K562 (cell line): ENCODE results near the gene TNIP2. TPM values are rescaled to one million over a fixed set of nuclear protein-coding genes. Genes with fewer than 3 reads are reported as not detected.

Experiments used
- ATAC-seq: fragments of 200-7000 bp; cut with Tn5 transposase; 3 replicates; pipeline ENCODE4 v1.9.1; 2020; ENCODE audit warnings: moderate library complexity
- BruUV-seq: library from RNA; stranded (reverse); fragments of 400-500 nt; replicated peaks from 2 replicates; lab custom pipeline; 2021; lab: Mats Ljungman, UMichigan
- CTCF ChIA-PET: fragments of 300-600 bp; formaldehyde crosslinking; extraction: SDS; loops from one replicate; lab custom pipeline; 2021; ENCODE audit warnings: low intra/inter-chr PET ratio; lab: Yijun Ruan, JAX
- POLR2A ChIA-PET: fragments of 300-600, 350-650 bp; sonication (Branson Sonifier 250); formaldehyde crosslinking; extraction: SDS; loops from one replicate; lab custom pipeline; 2021; ENCODE audit warnings: antibody characterized with exemption, inconsistent platforms; lab: Yijun Ruan, JAX
- DNase-seq, 4 experiments: peaks; one replicate each; pipeline versions ENCODE4 v3.0.0 to v3.0.0-alpha.2; 2011 to 2018; ENCODE audit warnings: low spot score in 3 of 4, mixed read lengths in 3 of 4; ENCODE audit errors: extremely low read depth in 1 of 4
- FAIRE-seq: peaks from 2 replicates; lab custom pipeline; 2011; peaks lifted over from hg19 to GRCh38; lab: Jason Lieb, UNC
- H2AFZ ChIP-seq: 2 replicates; pipeline ENCODE4 v1.6.0; 2011; ENCODE audit warnings: low read depth, low read length, control low read depth, inconsistent platforms
- H3K27ac ChIP-seq: fragments of 200-600 bp; 3 replicates; pipeline ENCODE4 v1.8.0; 2011; ENCODE audit warnings: low read depth, mild to moderate bottlenecking, control low read depth, inconsistent platforms, low read length, moderate library complexity, mixed read lengths; ENCODE audit errors: extremely low read depth
- H3K27me3 ChIP-seq, 2 experiments: fragments of 300-600 bp in 1 of 2; 2 replicates in 1 of 2; 3 replicates in 1 of 2; pipeline versions ENCODE4 v1.6.0 to v1.8.0; 2011; ENCODE audit warnings: inconsistent platforms in 2 of 2, low read length in 2 of 2, mild to moderate bottlenecking in 1 of 2, mixed read lengths in 1 of 2, moderate library complexity in 1 of 2; ENCODE audit not compliant: control insufficient read depth in 2 of 2, insufficient read depth in 2 of 2
- H3K36me3 ChIP-seq: fragments of 300-600 bp; 3 replicates; pipeline ENCODE4 v1.8.0; 2011; ENCODE audit warnings: mild to moderate bottlenecking, low read length, inconsistent platforms; ENCODE audit not compliant: control insufficient read depth, insufficient read depth
- H3K4me1 ChIP-seq, 2 experiments: fragments of 200-600 bp in 1 of 2; replicated peaks in 1 of 2; 2 replicates in 1 of 2; 3 replicates in 1 of 2; pipeline versions ENCODE4 v1.5.1 to v1.8.0; 2011; ENCODE audit warnings: inconsistent platforms in 2 of 2, low read length in 2 of 2, mild to moderate bottlenecking in 1 of 2, mixed read lengths in 1 of 2, moderate library complexity in 1 of 2; ENCODE audit not compliant: control insufficient read depth in 2 of 2, insufficient read depth in 2 of 2
- H3K4me2 ChIP-seq: 2 replicates; pipeline ENCODE4 v1.6.1; 2011; ENCODE audit warnings: low read length, control low read depth, inconsistent platforms, mixed read lengths; ENCODE audit not compliant: insufficient read depth
- H3K4me3 ChIP-seq: fragments of 200-600 bp; sonication (generic), shearing (Covaris generic); 2 replicates; pipeline ENCODE4 v1.5.1; 2016; ENCODE audit warnings: control low read depth, inconsistent platforms
- H3K79me2 ChIP-seq: fragments of 200-600 bp; 3 replicates; pipeline ENCODE4 v1.8.0; 2011; ENCODE audit warnings: low read length, inconsistent platforms; ENCODE audit not compliant: control insufficient read depth, insufficient read depth
- H3K9ac ChIP-seq, 2 experiments: 2 replicates each; pipeline versions ENCODE4 v1.6.0 to v1.6.1; 2011; ENCODE audit warnings: low read depth in 2 of 2, low read length in 2 of 2, control low read depth in 1 of 2, inconsistent platforms in 1 of 2, mild to moderate bottlenecking in 1 of 2, mixed read lengths in 1 of 2; ENCODE audit not compliant: insufficient read depth in 1 of 2
- H3K9me1 ChIP-seq: one replicate; pipeline ENCODE4 v1.6.0; 2011; ENCODE audit warnings: inconsistent platforms, mild to moderate bottlenecking, low read length, moderate library complexity; ENCODE audit not compliant: control insufficient read depth, insufficient read depth
- H3K9me3 ChIP-seq: replicated peaks from 2 replicates; pipeline ENCODE4 v1.5.1; 2011; ENCODE audit warnings: low read depth, low read length, inconsistent platforms; ENCODE audit not compliant: control insufficient read depth, insufficient read depth
- H4K20me1 ChIP-seq: replicated peaks from 2 replicates; pipeline ENCODE4 v1.6.1; 2011; ENCODE audit warnings: low read length, inconsistent platforms, mixed read lengths; ENCODE audit not compliant: control insufficient read depth, insufficient read depth
- CEBPB ChIP-seq: fragments of 450-650 bp; IDR thresholded peaks from 2 replicates; pipeline ENCODE4 v1.6.1; 2016; ENCODE audit warnings: missing genetic modification characterization, missing compliant biosample characterization
- ETV5 ChIP-seq: sonication (generic); formaldehyde crosslinking; IDR thresholded peaks from 2 replicates; pipeline ENCODE4 v1.4.0; 2020; ENCODE audit warnings: low read depth, mild to moderate bottlenecking, missing genetic modification reagents
- LARP7 ChIP-seq: fragments of 450-650 bp; IDR thresholded peaks from 2 replicates; pipeline ENCODE4 v1.6.1; 2016
- POLR2G ChIP-seq: fragments of 200-400 bp; formaldehyde crosslinking; IDR thresholded peaks from 2 replicates; pipeline ENCODE4 v1.6.1; 2017; ENCODE audit warnings: low read depth, mild to moderate bottlenecking, antibody characterized with exemption, low read length, moderate library complexity
- RBM22 ChIP-seq: fragments of 200-400 bp; formaldehyde crosslinking; IDR thresholded peaks from 2 replicates; pipeline ENCODE4 v1.6.1; 2018; ENCODE audit warnings: low read length, low read depth; ENCODE audit not compliant: poor library complexity, severe bottlenecking
- SMARCE1 ChIP-seq: fragments of 450-650 bp; IDR thresholded peaks from 2 replicates; pipeline ENCODE4 v1.7.1; 2016; ENCODE audit warnings: mild to moderate bottlenecking
- ZNF785 ChIP-seq: fragments of 250-450 bp; sonication (Bioruptor Pico); IDR thresholded peaks from 2 replicates; pipeline ENCODE4 v1.4.0; 2020; ENCODE audit warnings: mild to moderate bottlenecking
- WGBS: fragments of 100-300 bp; shearing (Covaris generic); methylation state at CpG from one replicate; pipeline ENCODE4 v1.1.6; 2016; ENCODE audit warnings: low coverage, mixed read lengths; ENCODE audit not compliant: insufficient coverage; ENCODE audit errors: missing lambda C conversion rate; 5-methylcytosine and 5-hydroxymethylcytosine counted together
- in situ Hi-C: fragments of 300-500 bp; cut with MboI; formaldehyde crosslinking; loops from 4 replicates; pipeline ENCODE4 v1.15.0; 2018; ENCODE audit warnings: inconsistent platforms, mixed read lengths
- intact Hi-C: fragments of 100-400 bp; cut with micrococcal nuclease; formaldehyde crosslinking; loops from 2 replicates; pipeline ENCODE4 v1.14.2; 2022
- polyA plus RNA-seq, 8 experiments: library from polyadenylated mRNA; depleted of rRNA in 4 of 8; stranded (reverse) in 5 of 8; unstranded in 3 of 8; fragments of >200 nt; fragmentation: Nextera tagmentation in 2 of 8; fragmentation: Illumina TruSeq in 1 of 8; extraction: Ambion mirVana in 2 of 8; extraction: Trizol in 1 of 8; gene quantifications; 2 replicates each; pipeline versions ENCODE4 v1.2.1 to v1.2.3, GENCODE V29; 2011 to 2014; ENCODE audit warnings: inconsistent platforms in 1 of 8, missing spikeins in 1 of 8
- total RNA-seq, 7 experiments: library from RNA; depleted of rRNA in 6 of 7; stranded (reverse); fragments of >200 nt in 6 of 7; fragmentation: Illumina TruSeq in 2 of 7; extraction: Trizol in 2 of 7; gene quantifications; 2 replicates each; pipeline versions ENCODE4 v1.2.1 to v1.2.3, GENCODE V29; 2011 to 2021; ENCODE audit warnings: low replicate concordance in 1 of 7
- TF ChIP-seq, protein P1 (sequence below): sonication (generic); formaldehyde crosslinking; IDR thresholded peaks from 2 replicates; pipeline ENCODE4 v1.8.0; 2022; ENCODE audit warnings: mild to moderate bottlenecking, missing genetic modification reagents
- TF ChIP-seq, protein P2 (sequence below): fragments of 250-450 bp; sonication (Bioruptor Pico); IDR thresholded peaks from 2 replicates; pipeline ENCODE4 v1.5.0; 2020; ENCODE audit warnings: mild to moderate bottlenecking, borderline replicate concordance
- TF ChIP-seq, protein P3 (sequence below): sonication (generic); formaldehyde crosslinking; IDR thresholded peaks from 2 replicates; pipeline ENCODE4 v1.8.0; 2022; ENCODE audit warnings: missing genetic modification reagents, mild to moderate bottlenecking, borderline replicate concordance
- TF ChIP-seq, protein P4 (sequence below): sonication (generic); formaldehyde crosslinking; IDR thresholded peaks from 2 replicates; pipeline ENCODE4 v1.8.1; 2023; ENCODE audit warnings: mild to moderate bottlenecking, missing genetic modification reagents

TNIP2 gene
- total and polyA plus RNA-seq, 9 of the 15 experiments (the other 6 are each of a cell fraction or from before 2014, with no cell fraction given), result 0.61 to 42.6 (median 19.5) TPM

DNA sequence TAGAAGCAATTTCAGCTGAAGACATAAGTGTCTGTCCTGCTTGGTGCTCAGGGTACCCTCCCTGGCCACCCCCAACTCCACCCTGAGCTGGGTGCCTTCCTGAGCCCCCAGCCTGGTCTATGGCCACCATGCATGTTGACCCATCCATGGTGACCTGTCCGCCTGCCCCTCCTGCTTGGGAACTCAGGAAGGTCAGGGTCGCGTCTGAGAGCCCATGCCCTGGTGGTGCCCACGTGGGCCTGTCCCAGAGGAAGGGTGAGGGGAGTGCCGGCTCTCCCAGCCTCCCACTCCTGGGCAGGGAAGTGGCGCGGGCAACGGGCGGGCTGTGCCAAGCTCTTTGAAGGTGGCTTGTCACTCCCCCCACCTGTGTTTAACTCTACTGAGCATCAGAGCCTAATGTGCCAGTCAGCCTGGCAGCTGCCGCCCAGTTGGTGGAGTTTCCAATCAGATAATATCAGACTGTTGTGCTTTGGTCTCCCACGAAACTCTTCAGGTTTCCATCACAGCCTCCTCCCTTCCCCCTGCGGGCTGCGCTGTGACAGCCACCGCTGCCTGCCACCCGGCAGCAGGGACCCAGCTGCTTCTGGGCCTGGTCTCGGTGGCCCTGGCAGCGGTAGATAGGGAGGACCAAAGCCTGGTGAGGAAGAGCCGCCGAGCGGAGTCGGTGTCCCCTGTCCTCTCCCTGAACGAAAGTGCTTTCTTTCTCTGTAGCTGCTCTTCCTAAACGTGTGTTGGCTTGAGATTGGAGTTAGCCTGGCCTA lies 41.6 kb upstream of the TNIP2 start:
- no peak for DNase-seq
- H3K4me3 ChIP-seq, result no peak overlapping the region
- no peaks in the 10 kb centered on the region for H4K20me1 ChIP-seq
- TF ChIP-seq, protein P1, sequence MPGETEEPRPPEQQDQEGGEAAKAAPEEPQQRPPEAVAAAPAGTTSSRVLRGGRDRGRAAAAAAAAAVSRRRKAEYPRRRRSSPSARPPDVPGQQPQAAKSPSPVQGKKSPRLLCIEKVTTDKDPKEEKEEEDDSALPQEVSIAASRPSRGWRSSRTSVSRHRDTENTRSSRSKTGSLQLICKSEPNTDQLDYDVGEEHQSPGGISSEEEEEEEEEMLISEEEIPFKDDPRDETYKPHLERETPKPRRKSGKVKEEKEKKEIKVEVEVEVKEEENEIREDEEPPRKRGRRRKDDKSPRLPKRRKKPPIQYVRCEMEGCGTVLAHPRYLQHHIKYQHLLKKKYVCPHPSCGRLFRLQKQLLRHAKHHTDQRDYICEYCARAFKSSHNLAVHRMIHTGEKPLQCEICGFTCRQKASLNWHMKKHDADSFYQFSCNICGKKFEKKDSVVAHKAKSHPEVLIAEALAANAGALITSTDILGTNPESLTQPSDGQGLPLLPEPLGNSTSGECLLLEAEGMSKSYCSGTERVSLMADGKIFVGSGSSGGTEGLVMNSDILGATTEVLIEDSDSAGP (CRISPR knock-in tag), result no peak
- no peak for TF ChIP-seq SMARCE1
- TF ChIP-seq LARP7, result no peak
- no peak for TF ChIP-seq ZNF785 (CRISPR knock-in tag)
- TF ChIP-seq, protein P2, sequence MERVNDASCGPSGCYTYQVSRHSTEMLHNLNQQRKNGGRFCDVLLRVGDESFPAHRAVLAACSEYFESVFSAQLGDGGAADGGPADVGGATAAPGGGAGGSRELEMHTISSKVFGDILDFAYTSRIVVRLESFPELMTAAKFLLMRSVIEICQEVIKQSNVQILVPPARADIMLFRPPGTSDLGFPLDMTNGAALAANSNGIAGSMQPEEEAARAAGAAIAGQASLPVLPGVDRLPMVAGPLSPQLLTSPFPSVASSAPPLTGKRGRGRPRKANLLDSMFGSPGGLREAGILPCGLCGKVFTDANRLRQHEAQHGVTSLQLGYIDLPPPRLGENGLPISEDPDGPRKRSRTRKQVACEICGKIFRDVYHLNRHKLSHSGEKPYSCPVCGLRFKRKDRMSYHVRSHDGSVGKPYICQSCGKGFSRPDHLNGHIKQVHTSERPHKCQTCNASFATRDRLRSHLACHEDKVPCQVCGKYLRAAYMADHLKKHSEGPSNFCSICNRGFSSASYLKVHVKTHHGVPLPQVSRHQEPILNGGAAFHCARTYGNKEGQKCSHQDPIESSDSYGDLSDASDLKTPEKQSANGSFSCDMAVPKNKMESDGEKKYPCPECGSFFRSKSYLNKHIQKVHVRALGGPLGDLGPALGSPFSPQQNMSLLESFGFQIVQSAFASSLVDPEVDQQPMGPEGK, result no peak
- TF ChIP-seq POLR2G, result 0 out of 2 replicates have a peak, but pooled peaks have one; percentile 2
- TF ChIP-seq CEBPB (tag), result no peak
- TF ChIP-seq RBM22, result peak; percentile 4
- no peak for TF ChIP-seq ETV5 (CRISPR knock-in tag)
- TF ChIP-seq, protein P3, sequence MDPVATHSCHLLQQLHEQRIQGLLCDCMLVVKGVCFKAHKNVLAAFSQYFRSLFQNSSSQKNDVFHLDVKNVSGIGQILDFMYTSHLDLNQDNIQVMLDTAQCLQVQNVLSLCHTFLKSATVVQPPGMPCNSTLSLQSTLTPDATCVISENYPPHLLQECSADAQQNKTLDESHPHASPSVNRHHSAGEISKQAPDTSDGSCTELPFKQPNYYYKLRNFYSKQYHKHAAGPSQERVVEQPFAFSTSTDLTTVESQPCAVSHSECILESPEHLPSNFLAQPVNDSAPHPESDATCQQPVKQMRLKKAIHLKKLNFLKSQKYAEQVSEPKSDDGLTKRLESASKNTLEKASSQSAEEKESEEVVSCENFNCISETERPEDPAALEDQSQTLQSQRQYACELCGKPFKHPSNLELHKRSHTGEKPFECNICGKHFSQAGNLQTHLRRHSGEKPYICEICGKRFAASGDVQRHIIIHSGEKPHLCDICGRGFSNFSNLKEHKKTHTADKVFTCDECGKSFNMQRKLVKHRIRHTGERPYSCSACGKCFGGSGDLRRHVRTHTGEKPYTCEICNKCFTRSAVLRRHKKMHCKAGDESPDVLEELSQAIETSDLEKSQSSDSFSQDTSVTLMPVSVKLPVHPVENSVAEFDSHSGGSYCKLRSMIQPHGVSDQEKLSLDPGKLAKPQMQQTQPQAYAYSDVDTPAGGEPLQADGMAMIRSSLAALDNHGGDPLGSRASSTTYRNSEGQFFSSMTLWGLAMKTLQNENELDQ (CRISPR knock-in tag), result no peak
- TF ChIP-seq, protein P4, sequence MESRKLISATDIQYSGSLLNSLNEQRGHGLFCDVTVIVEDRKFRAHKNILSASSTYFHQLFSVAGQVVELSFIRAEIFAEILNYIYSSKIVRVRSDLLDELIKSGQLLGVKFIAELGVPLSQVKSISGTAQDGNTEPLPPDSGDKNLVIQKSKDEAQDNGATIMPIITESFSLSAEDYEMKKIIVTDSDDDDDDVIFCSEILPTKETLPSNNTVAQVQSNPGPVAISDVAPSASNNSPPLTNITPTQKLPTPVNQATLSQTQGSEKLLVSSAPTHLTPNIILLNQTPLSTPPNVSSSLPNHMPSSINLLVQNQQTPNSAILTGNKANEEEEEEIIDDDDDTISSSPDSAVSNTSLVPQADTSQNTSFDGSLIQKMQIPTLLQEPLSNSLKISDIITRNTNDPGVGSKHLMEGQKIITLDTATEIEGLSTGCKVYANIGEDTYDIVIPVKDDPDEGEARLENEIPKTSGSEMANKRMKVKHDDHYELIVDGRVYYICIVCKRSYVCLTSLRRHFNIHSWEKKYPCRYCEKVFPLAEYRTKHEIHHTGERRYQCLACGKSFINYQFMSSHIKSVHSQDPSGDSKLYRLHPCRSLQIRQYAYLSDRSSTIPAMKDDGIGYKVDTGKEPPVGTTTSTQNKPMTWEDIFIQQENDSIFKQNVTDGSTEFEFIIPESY (CRISPR knock-in tag), result no peak
- peaks cover 27 to 90% of the 10 kb centered on the region in 2 experiments for H3K4me1 ChIP-seq
- no peak for FAIRE-seq
- H3K27ac ChIP-seq, result no peak overlapping the region
- 77% methylated on average over 16 of the region's 23 CpGs for WGBS
- no peak for ATAC-seq
- CTCF ChIA-PET, result no interaction called here
- BruUV-seq, result no TSS peak
- no peaks in the 10 kb centered on the region for H3K9me1 ChIP-seq
- H3K36me3 ChIP-seq, result no peaks in the 10 kb centered on the region
- POLR2A ChIA-PET, result interaction anchor here (0.8 to 1.1 kb wide), 2 partner anchors 17 to 201 kb away, joined by 3 to 4 read pairs; no protein-coding TSS in a partner anchor
- in situ Hi-C loops, result no loop called here
- H3K79me2 ChIP-seq, result no peaks in the 10 kb centered on the region; the same call in 2 of the 3 replicates
- intact Hi-C loops, result no loop called here
- peak overlapping the region in 1 of 2 experiments; percentile 81; a peak in 1 of 4 replicates for H3K9ac ChIP-seq
- H3K27me3 ChIP-seq, result no peaks in the 10 kb centered on the region
- no peak overlapping the region for H3K4me2 ChIP-seq
- H3K9me3 ChIP-seq, result no peaks in the 10 kb centered on the region
- H2AFZ ChIP-seq, result no peak overlapping the region
